Measurements from ENCODE around the gene LUZP1.
A peak's percentile ranks its signal among the peaks of the same experiment; 100 is the strongest.

The LUZP1 gene

GRCh38 chr1:23103001-23103889 lies 65.4 kb downstream of the LUZP1 start:
- TF ChIP-seq CTCF (IDR thresholded peaks at IDR 0.05; ENCODE audit: borderline replicate concordance, control extremely low read depth, extremely low read depth, insufficient read depth, missing control alignments) = no peak
- DNase-seq (ENCODE audit: low spot score) = peak; percentile 58
- in situ Hi-C loops (cut with MboI; ENCODE audit: low sequenced_read_pairs, unreplicated experiment) = loop anchor here (5.0 kb wide), 1 partner anchor 84 kb away; no protein-coding TSS in a partner anchor

GRCh38 chr1:23102289-23102688 lies 66.4 kb downstream of the LUZP1 start:
- TF ChIP-seq CTCF (IDR thresholded peaks at IDR 0.05; ENCODE audit: borderline replicate concordance, control extremely low read depth, extremely low read depth, insufficient read depth, missing control alignments) = no peak
- in situ Hi-C loops (cut with MboI; ENCODE audit: low sequenced_read_pairs, unreplicated experiment) = loop anchor here (5.0 kb wide), 1 partner anchor 85 kb away; no protein-coding TSS in a partner anchor
- DNase-seq (ENCODE audit: low spot score) = no peak

GRCh38 chr1:23101887-23102286 lies 66.8 kb downstream of the LUZP1 start:
- DNase-seq (ENCODE audit: low spot score) = no peak
- in situ Hi-C loops (cut with MboI; ENCODE audit: low sequenced_read_pairs, unreplicated experiment) = loop anchor here (5.0 kb wide), 1 partner anchor 85 kb away; no protein-coding TSS in a partner anchor
- no peak for TF ChIP-seq CTCF (IDR thresholded peaks at IDR 0.05; ENCODE audit: borderline replicate concordance, control extremely low read depth, extremely low read depth, insufficient read depth, missing control alignments)

GRCh38 chr1:23101101-23101827 lies 67.4 kb downstream of the LUZP1 start:
- DNase-seq (ENCODE audit: low spot score) = no peak
- in situ Hi-C loops (cut with MboI; ENCODE audit: low sequenced_read_pairs, unreplicated experiment) = loop anchor here (5.0 kb wide), 1 partner anchor 86 kb away; no protein-coding TSS in a partner anchor
- no peak for TF ChIP-seq CTCF (IDR thresholded peaks at IDR 0.05; ENCODE audit: borderline replicate concordance, control extremely low read depth, extremely low read depth, insufficient read depth, missing control alignments)

GRCh38 chr1:23100074-23100748 lies 68.4 kb downstream of the LUZP1 start:
- DNase-seq (ENCODE audit: low spot score) = no peak
- TF ChIP-seq CTCF (IDR thresholded peaks at IDR 0.05; ENCODE audit: borderline replicate concordance, control extremely low read depth, extremely low read depth, insufficient read depth, missing control alignments) = no peak
- in situ Hi-C loops (cut with MboI; ENCODE audit: low sequenced_read_pairs, unreplicated experiment) = loop anchor here (5.0 kb wide), 1 partner anchor 87 kb away; no protein-coding TSS in a partner anchor

GRCh38 chr1:23099171-23099536 lies 69.5 kb downstream of the LUZP1 start:
- in situ Hi-C loops (cut with MboI; ENCODE audit: low sequenced_read_pairs, unreplicated experiment) = loop anchor here (10.0 kb wide), 1 partner anchor 124 kb away; the partner anchor contains the start of gene LACTBL1
- no peak for TF ChIP-seq CTCF (IDR thresholded peaks at IDR 0.05; ENCODE audit: borderline replicate concordance, control extremely low read depth, extremely low read depth, insufficient read depth, missing control alignments)
- DNase-seq (ENCODE audit: low spot score) = no peak

All from GM13976 (cell line).